ENCODE data around the gene ABTB2. TPM values are rescaled to one million over a fixed set of nuclear protein-coding genes. Genes with fewer than 3 reads are reported as not detected.

The ABTB2 gene
- total and polyA plus RNA-seq, 10 of the 15 experiments (the other 5 are each of a cell fraction or from before 2014, with no cell fraction given), result 0.13 to 2.1 (median 0.72) TPM

- peak; percentile 49; the same call in 1 of the 2 replicates for TF ChIP-seq NR2F1 (conservative IDR thresholded peaks at IDR 0.05)
- no peak for TF ChIP-seq MTA3 (IDR thresholded peaks at IDR 0.05; ENCODE audit: borderline replicate concordance, low read length)
- 0 out of 2 replicates have a peak, but pooled peaks have one; percentile 41 for TF ChIP-seq ZBTB40 (IDR thresholded peaks at IDR 0.05; ENCODE audit: borderline replicate concordance)
- TF ChIP-seq HDGF (IDR thresholded peaks at IDR 0.05), result 0 out of 2 replicates have a peak, but pooled peaks have one; percentile 26
- peak; percentile 95 for TF ChIP-seq SMC3 (IDR thresholded peaks at IDR 0.05; ENCODE audit: borderline replicate concordance, low read length)
- peak; percentile 30 for TF ChIP-seq MEF2B (IDR thresholded peaks at IDR 0.05; ENCODE audit: partially characterized antibody, poor library complexity, severe bottlenecking)
- peak; percentile 59 for TF ChIP-seq CUX1 (IDR thresholded peaks at IDR 0.05; ENCODE audit: insufficient replicate concordance, low read depth, low read length)
- no peak for TF ChIP-seq E2F8 (IDR thresholded peaks at IDR 0.05; ENCODE audit: low read depth, partially characterized antibody)
- TF ChIP-seq FOXM1 (IDR thresholded peaks at IDR 0.05; ENCODE audit: low read depth, low read length), result 0 out of 2 replicates have a peak, but pooled peaks have one; percentile 73
- TF ChIP-seq ATF7 (IDR thresholded peaks at IDR 0.05; ENCODE audit: low read depth), result peak; percentile 22; the same call in 1 of the 2 replicates
- 0 out of 2 replicates have a peak, but pooled peaks have one; percentile 54 for TF ChIP-seq GATAD2B (conservative IDR thresholded peaks at IDR 0.05; ENCODE audit: low read depth)
- TF ChIP-seq JUND (IDR thresholded peaks at IDR 0.05; ENCODE audit: low read depth, low read length), result no peak
- no peak for TF ChIP-seq PAX8 (IDR thresholded peaks at IDR 0.05)
- no peak for TF ChIP-seq ATF2 (IDR thresholded peaks at IDR 0.05; ENCODE audit: low read length)
- TF ChIP-seq BACH1 (IDR thresholded peaks at IDR 0.05; ENCODE audit: borderline replicate concordance), result peak; percentile 61; the same call in 1 of the 2 replicates
Measured at GRCh38 chr11:34358728-34359547, 1.1 kb upstream of the ABTB2 start (continued).
